NCI-H774 (cell line): Measurements from ENCODE around the gene MVP.

Experiments used
- DNase-seq: peaks from one replicate; lab custom pipeline; 2025; lab: John Stamatoyannopoulos, UW

The MVP gene

DNA sequence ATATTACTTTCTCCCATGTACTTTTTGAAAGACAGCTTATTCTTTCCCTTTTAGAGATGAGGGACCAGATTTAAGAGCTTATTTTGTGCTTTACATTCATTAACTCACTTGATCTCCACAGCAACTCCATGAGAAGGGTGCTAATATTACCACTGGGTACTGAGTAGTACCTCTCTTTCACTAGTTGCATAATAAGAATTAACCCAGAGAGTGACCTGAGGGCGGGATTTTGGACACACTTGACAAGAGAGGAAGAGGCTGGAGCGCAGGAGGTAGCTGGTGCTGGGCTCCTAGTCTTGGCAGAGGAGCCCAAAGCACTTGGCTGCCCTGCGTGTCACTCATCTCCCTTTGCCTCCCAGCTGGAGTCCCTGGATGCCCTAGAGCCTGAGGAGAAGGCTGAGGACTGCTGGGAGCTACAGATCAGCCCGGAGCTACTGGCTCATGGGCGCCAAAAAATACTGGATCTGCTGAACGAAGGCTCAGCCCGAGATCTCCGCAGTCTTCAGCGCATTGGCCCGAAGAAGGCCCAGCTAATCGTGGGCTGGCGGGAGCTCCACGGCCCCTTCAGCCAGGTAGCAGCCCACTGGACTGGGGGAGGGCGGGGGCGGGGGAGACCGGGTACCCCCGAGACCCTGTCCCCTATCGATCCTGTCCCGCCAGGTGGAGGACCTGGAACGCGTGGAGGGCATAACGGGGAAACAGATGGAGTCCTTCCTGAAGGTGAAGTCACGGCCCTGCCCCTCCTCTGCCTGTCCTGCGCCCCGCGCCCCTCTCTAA, 15.6 kb upstream of the MVP start:
- DNase-seq = no peak

DNA sequence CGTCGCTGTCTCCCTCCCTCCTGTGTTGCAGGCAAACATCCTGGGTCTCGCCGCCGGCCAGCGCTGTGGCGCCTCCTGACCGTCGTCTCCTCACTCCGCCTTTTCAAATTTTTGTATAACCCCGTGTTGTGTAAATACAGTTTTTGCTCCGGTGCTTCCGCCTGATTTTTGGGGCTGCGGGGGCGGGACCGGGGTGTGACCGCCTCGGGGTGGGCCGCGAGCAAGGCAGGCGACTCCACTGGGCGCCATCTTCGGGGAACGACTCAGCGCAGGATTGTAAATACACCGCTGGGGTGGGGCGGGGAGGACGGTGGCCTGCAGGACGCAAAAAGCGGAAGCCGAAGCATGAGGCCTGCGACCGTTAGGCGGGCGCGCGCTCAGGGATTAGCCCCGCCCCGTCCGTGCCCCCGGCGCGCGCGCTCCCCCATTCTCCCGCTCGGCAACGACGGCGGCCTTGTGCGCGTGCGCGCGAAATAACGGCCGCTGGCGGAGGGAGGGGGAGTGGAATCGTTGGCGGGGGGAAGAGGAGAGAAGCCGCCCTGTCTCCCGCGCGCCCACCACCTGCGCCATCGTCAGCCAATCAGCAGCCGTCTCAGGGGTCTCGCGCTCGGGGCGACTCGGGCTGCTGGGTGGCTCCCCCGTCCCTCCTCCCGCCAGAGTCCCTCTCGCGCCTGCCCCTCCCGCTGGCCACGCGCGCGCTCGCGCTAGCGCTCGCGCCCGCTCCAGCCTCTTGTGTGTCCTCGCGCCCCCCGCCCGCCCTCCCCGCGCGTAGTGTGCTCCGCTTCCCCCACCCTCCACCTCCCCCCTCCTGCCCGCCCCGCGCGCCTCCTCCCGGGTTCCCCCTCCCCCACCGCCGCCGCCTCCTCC, 14.8 kb upstream of the MVP start:
- peak; percentile 100 for DNase-seq

- peak; percentile 91 for DNase-seq
These were observed 14.1 kb upstream of the MVP start, which contains the start of gene MAZ for GRCh38 chr16:29806099-29806579. Gene MAZ (plus strand): TSS chr16:29806529. CDS start chr16:29806702, 173 bp downstream.

- peak; percentile 64 for DNase-seq
These were observed 13.4 kb upstream of the MVP start for GRCh38 chr16:29806641-29807425.

GRCh38 chr16:29807426-29808218, 12.6 kb upstream of the MVP start:
- DNase-seq = peak; percentile 80

DNA sequence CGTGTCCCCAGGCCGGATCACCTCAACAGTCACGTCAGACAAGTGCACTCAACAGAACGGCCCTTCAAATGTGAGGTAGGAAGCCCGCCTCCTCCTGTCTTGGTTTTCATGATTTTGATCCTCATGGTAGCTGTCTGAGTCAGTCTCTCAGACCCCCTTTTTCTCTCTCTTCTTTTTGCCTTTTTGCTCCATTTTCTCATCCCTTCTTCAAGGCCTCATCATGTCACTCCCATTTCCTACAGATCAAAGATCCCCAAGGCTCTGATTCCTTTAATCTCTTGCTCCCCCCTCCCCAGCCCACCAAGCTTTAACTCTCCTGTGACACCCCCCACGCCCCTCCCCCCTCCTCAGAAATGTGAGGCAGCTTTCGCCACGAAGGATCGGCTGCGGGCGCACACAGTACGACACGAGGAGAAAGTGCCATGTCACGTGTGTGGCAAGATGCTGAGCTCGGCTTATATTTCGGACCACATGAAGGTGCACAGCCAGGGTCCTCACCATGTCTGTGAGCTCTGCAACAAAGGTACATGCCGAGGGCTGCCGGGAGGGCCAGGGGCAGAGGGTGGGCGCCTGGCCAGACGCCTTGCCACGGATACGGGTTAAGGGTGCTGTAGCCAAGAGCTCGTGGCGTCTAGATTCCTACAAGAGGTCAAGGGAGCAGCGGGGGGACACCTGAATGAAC, 11.9 kb upstream of the MVP start:
- DNase-seq = no peak

GRCh38 chr16:29809031-29809747, 11.1 kb upstream of the MVP start:
- DNase-seq = no peak

GRCh38 chr16:29809850-29810698, 10.2 kb upstream of the MVP start:
- no peak for DNase-seq

DNA sequence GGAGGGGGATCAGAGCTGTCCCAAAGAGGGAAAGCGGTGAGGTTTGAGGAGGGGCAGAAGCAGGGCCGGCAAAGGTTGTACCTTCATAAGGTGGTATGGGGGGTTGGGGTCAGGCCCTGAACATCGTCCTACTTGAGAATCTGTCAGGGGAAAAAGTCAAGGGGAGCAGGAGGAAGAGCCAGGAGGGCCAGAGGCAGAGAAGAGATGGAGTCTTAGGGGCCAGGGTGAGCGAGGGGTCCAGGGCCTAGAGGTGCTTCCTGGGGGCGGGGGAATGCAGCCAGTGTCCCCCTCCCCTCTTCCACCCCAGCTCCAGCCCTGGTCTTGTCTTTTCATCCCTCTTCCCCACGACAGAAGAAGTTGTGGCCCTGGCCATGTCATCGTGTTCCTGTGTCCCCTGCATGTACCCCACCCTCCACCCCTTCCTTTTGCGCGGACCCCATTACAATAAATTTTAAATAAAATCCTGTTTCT, 9.5 kb upstream of the MVP start:
- no peak for DNase-seq

- DNase-seq = peak; percentile 76
These were observed 8.9 kb upstream of the MVP start for GRCh38 chr16:29811170-29811895.

- peak; percentile 9 for DNase-seq
These were observed 8.2 kb upstream of the MVP start, which contains the start of gene PRRT2 for GRCh38 chr16:29811896-29812665. Gene PRRT2 (plus strand): TSS chr16:29812193. CDS start chr16:29813055, 862 bp downstream.

DNA sequence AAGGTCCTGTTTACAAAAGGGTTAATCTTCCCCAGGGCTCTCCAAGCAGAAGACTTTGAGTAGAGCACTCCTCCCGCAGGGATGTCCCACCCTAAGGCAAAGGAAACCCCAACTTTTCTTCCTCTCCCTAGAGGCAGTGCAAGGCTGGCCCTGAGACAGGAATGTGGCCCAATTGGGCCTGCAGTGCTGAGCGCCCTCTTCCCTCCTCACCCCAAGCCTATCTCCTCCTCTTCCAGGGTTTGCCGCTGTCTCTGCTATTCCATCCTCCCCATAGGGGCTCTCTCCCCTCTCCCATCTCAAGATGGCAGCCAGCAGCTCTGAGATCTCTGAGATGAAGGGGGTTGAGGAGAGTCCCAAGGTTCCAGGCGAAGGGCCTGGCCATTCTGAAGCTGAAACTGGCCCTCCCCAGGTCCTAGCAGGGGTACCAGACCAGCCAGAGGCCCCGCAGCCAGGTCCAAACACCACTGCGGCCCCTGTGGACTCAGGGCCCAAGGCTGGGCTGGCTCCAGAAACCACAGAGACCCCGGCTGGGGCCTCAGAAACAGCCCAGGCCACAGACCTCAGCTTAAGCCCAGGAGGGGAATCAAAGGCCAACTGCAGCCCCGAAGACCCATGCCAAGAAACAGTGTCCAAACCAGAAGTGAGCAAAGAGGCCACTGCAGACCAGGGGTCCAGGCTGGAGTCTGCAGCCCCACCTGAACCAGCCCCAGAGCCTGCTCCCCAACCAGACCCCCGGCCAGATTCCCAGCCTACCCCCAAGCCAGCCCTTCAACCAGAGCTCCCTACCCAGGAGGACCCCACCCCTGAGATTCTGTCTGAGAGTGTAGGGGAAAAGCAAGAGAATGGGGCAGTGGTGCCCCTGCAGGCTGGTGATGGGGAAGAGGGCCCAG, 7.3 kb upstream of the MVP start:
- no peak for DNase-seq

GRCh38 chr16:29813644-29814562, 6.4 kb upstream of the MVP start:
- DNase-seq = no peak

DNA sequence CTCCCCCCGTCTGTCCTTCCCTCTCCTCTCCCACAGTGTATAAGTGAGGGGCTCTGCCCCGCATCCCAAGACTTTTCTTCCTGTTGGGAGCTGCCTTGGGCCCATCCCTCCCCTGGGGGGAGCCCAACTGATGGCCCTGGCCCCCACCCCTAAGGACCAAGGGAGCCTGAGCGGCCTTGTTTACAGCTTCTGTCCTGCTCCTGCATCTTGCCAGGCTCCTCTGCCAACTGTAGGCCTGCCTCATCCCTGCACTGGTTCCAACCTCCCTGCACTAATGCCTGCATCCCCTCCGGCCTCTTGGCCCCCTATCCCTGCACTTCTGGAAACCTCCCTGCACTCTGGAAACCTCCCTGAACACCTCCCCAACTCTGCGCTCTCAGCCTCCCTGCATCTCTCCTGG, 5.7 kb upstream of the MVP start:
- no peak for DNase-seq

- no peak for DNase-seq
These were observed 5.1 kb upstream of the MVP start for GRCh38 chr16:29815032-29815721.
